Left lung (tissue), 10 donors: ENCODE measurements around the gene PWWP2B. TPM values are rescaled to one million over a fixed set of nuclear protein-coding genes. Genes with fewer than 3 reads are reported as not detected.

Source experiments
- ATAC-seq: fragments of 200-7000 bp; cut with Tn5 transposase; one replicate; pipeline ENCODE4 v1.9.1; 2020; ENCODE audit warnings: moderate library complexity
- DNase-seq, 4 donors: peaks; one replicate each; pipeline ENCODE4 v3.0.0-alpha.2; 2013 to 2020
- H3K27ac ChIP-seq, 2 donors: fragments of 200-600 bp; sonication (generic) in 1 of 2; one replicate each; pipeline versions ENCODE4 v1.5.0 to v1.8.0; 2020 to 2021
- H3K27me3 ChIP-seq, 2 donors: fragments of 200-600 bp; sonication (generic) in 1 of 2; one replicate each; pipeline versions ENCODE4 v1.5.0 to v1.8.0; 2020 to 2021
- H3K36me3 ChIP-seq, 2 donors: fragments of 200-600 bp; sonication (generic) in 1 of 2; one replicate each; pipeline versions ENCODE4 v1.5.0 to v1.8.0; 2020 to 2021
- H3K4me1 ChIP-seq, 2 donors: fragments of 200-600 bp; one replicate each; pipeline ENCODE4 v1.8.0; 2021
- H3K4me3 ChIP-seq, 2 donors: fragments of 200-600 bp; sonication (generic) in 1 of 2; one replicate each; pipeline versions ENCODE4 v1.5.0 to v1.8.0; 2020 to 2021; ENCODE audit warnings: mild to moderate bottlenecking in 1 of 2
- H3K9me3 ChIP-seq, 2 donors: fragments of 200-600 bp; sonication (generic) in 1 of 2; one replicate each; pipeline versions ENCODE4 v1.5.0 to v1.8.0; 2020 to 2021
- CTCF ChIP-seq, 2 donors: fragments of 200-600 bp; sonication (generic) in 1 of 2; IDR thresholded peaks; one replicate each; pipeline versions ENCODE4 v1.5.0 to v1.8.0; 2021; ENCODE audit warnings: antibody characterized with exemption in 2 of 2
- intact Hi-C, 2 donors: fragments of 100-400 bp; cut with DNase I; formaldehyde crosslinking; loops; one replicate each; pipeline versions ENCODE4 v1.11.2 to v1.14.2; 2022
- polyA plus RNA-seq, 6 donors: library from polyadenylated mRNA; unstranded; fragments of 120-200 nt; gene quantifications; one replicate each; pipeline ENCODE4 v1.2.1, GENCODE V29; 2013; ENCODE audit not compliant: insufficient read length in 6 of 6
- total RNA-seq, 2 donors: library from RNA; stranded (reverse); fragmentation: NEBNext Ultra II Directional; extraction: Animal tissue kit (Norgen Biotek cat#: 25700); gene quantifications; one replicate each; pipeline ENCODE4 v1.2.1, GENCODE V29; 2021
- donor health status: DM: no; HTN: yes; CAD: no.
- donor health status: DM: no; HTN: no; CAD: no.

PWWP2B gene
- total and polyA plus RNA-seq, 8 donors = 8.4 to 23.2 (median 11.0) TPM

DNA sequence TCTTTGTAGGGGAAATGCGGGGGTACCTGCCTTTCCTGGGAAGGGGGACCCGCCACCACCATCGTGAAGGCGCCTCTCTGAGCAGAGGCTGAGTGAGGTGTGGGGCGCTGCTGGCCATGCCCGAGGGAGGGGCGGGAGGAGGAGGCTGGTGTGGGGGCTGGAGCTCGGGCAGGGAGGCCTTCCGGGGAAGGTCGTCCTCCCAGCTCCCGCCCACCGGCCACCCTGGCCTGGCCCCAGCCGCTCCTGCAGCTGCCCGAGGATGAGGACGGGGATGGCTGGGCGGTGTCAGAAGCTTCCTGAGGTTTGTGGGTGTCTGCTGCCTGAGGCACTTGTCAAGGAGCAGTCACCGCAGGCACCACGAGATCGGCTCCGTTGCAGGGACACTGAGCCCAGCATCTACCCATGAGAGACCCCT is 11.4 kb downstream of the PWWP2B start:
- peak in 2 of 4 donors; percentile 71 to 86 for DNase-seq
- intact Hi-C loops = no loop called here
- H3K4me1 ChIP-seq = peaks cover 32 to 80% of the 10 kb centered on the region in 2 donors

DNA sequence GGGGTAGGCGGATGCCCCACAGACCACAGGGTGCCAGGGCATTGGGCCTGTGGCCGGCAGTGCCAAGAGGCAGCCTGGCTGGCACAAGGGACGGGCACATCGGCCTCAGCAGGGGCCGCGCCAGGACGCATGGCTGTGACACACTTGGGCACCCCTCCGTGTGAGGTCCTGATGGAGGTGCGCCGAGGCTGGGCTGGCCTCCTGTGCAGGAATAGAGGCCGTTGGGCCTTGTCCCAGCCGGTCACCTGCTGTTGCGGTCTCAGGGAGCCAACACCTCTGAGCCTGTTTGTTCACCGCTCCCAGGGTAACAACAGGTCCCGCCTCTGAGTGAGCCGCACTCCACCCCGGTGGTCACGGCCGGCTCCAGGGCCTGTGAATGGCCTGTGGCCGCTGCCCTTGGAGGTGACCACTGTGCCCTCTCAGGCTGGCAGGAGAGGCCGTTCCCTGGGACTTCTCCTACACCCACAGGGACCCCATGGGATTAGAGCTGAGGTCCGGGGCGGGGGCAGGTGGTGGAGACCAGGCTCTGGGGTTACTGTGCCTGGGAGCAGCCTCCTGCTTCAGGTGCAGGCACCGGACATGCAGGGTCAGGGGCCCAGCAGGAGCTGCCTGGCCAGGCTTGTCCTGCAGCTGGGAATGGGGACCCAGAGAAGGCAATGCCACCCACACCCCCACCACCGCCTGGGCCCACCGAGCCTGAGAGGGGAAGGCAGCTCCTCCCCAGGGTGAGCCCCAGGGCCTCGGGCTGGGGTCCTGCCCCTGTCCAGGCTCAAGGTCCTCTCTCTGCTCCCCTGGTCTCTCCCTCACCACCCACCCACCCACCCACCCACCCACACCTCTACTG is 12.0 kb downstream of the PWWP2B start:
- intact Hi-C loops = no loop called here
- Histone ChIP-seq H3K9me3 (no peaks in the 10 kb centered on the region), H3K27me3 (no peaks in the 10 kb centered on the region), H3K27ac (peak overlapping the region; percentile 81 to 92), H3K36me3 (peaks cover 0 to 30% of the 10 kb centered on the region in 2 donors), H3K4me3 (peak overlapping the region in 1 of 2 donors; percentile 13), H3K4me1 (peaks cover 37 to 80% of the 10 kb centered on the region in 2 donors)
- peak; percentile 69 for ATAC-seq
- peak in 2 of 4 donors; percentile 74 to 78 for DNase-seq
- no peak for TF ChIP-seq CTCF (IDR thresholded peaks at IDR 0.05)

More for the DNA sequence above, 11.4 kb downstream of the PWWP2B start:
- peak; percentile 54 for ATAC-seq
- peak overlapping the region in 1 of 2 donors; percentile 13 for H3K4me3 ChIP-seq
- TF ChIP-seq CTCF (IDR thresholded peaks at IDR 0.05) = no peak
- H3K36me3 ChIP-seq = peaks cover 0 to 30% of the 10 kb centered on the region in 2 donors
- H3K27me3 ChIP-seq = no peaks in the 10 kb centered on the region
- H3K9me3 ChIP-seq = no peaks in the 10 kb centered on the region
- peak overlapping the region; percentile 81 to 92 for H3K27ac ChIP-seq

GRCh38 chr10:132409667-132410028 is 12.6 kb downstream of the PWWP2B start:
- Histone ChIP-seq H3K27ac (peak overlapping the region; percentile 81 to 92), H3K4me3 (no peak overlapping the region), H3K36me3 (peaks cover 0 to 28% of the 10 kb centered on the region in 2 donors), H3K9me3 (no peaks in the 10 kb centered on the region), H3K27me3 (no peaks in the 10 kb centered on the region), H3K4me1 (peaks cover 38 to 82% of the 10 kb centered on the region in 2 donors)
- no peak for TF ChIP-seq CTCF (IDR thresholded peaks at IDR 0.05)
- DNase-seq (peak in 1 of 4 donors; percentile 37), ATAC-seq (no peak)
- intact Hi-C loops = no loop called here

DNA sequence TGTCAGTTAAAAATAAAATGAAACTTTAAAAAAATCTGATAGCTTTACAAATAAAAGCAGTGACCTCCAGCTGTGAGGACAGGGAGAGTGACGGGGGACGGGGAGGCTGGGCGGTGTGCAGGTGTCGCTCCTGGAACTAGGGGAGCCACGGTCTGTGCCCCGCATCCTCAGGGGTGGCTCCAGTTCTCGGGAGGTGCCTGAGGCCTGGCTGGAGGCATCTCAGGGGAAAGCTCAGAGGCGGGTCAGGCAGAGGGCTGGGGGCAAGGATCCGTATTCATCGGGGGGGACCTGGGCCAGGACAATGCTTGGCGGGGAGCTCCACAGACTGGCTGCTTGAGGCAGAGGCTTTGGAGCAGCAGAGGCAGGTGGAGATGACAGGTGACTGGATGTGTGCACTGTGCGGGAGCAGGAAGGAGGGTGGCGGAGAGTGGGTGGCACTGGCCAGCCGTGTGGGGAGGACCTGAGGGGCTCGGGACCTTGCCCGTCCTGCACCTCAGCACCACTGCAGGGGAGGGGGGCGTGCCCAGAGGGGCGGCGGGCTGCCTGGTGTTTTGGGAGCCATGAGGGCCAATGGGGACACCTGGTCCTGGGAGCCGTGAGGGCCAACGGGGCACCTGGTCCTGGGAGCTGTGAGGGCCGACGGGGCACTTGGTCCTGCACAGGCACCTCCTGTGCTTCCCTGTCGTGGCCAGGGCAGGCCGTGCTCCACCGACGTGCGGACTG is 13.2 kb downstream of the PWWP2B start:
- H3K27ac ChIP-seq = peak overlapping the region in 1 of 2 donors; percentile 74
- no peaks in the 10 kb centered on the region for H3K9me3 ChIP-seq
- intact Hi-C loops = no loop called here
- peaks cover 38 to 82% of the 10 kb centered on the region in 2 donors for H3K4me1 ChIP-seq
- TF ChIP-seq CTCF (IDR thresholded peaks at IDR 0.05) = no peak
- ATAC-seq = no peak
- no peak overlapping the region for H3K4me3 ChIP-seq
- H3K27me3 ChIP-seq = no peaks in the 10 kb centered on the region
- H3K36me3 ChIP-seq = peaks cover 0 to 22% of the 10 kb centered on the region in 2 donors
- peak in 1 of 4 donors; percentile 78 for DNase-seq
